Spleen (tissue), 11 donors: ENCODE data around the gene RCSD1. TPM values are rescaled to one million over a fixed set of nuclear protein-coding genes. Genes with fewer than 3 reads are reported as not detected.

Experiments
- DNase-seq: peaks from one replicate; pipeline ENCODE4 v3.0.0-alpha.2; 2020
- H3K27ac ChIP-seq, 8 donors: fragments of 200-600 bp; sonication (generic) in 7 of 8; 1 replicate in 4 of 8; 2 replicates in 4 of 8; pipeline versions ENCODE4 v1.5.0 to v1.8.0; 2016 to 2021; ENCODE audit warnings: inconsistent platforms in 4 of 8, mild to moderate bottlenecking in 4 of 8, moderate library complexity in 1 of 8
- H3K27me3 ChIP-seq, 7 donors: fragments of 200-600 bp; sonication (generic) in 6 of 7; replicated peaks in 1 of 7; 1 replicate in 4 of 7; 2 replicates in 3 of 7; pipeline versions ENCODE4 v1.5.0 to v1.8.0; 2016 to 2021; ENCODE audit warnings: inconsistent platforms in 3 of 7, mild to moderate bottlenecking in 1 of 7
- H3K36me3 ChIP-seq, 6 donors: fragments of 200-600 bp; sonication (generic) in 5 of 6; 1 replicate in 4 of 6; 2 replicates in 2 of 6; pipeline versions ENCODE4 v1.5.0 to v1.8.0; 2016 to 2021; ENCODE audit warnings: inconsistent platforms in 2 of 6
- H3K4me1 ChIP-seq, 6 donors: fragments of 200-600 bp; sonication (generic) in 5 of 6; 1 replicate in 3 of 6; 2 replicates in 3 of 6; pipeline versions ENCODE4 v1.5.0 to v1.8.0; 2016 to 2021; ENCODE audit warnings: inconsistent platforms in 3 of 6
- H3K4me3 ChIP-seq, 8 donors: fragments of 200-600 bp; sonication (generic) in 7 of 8; 1 replicate in 4 of 8; 2 replicates in 4 of 8; pipeline versions ENCODE4 v1.5.0 to v1.8.0; 2016 to 2021; ENCODE audit warnings: inconsistent platforms in 4 of 8, mild to moderate bottlenecking in 4 of 8, moderate library complexity in 2 of 8
- H3K9me3 ChIP-seq, 8 donors: fragments of 200-600 bp; sonication (generic) in 7 of 8; 1 replicate in 4 of 8; 2 replicates in 4 of 8; pipeline versions ENCODE4 v1.5.0 to v1.8.0; 2016 to 2021; ENCODE audit warnings: inconsistent platforms in 4 of 8
- CTCF ChIP-seq, 11 experiments: fragments of 200-600 bp in 7 of 11; fragments of 450-650 bp in 4 of 11; sonication (generic) in 4 of 11; IDR thresholded peaks in 8 of 11; conservative IDR thresholded peaks in 3 of 11; 1 replicate in 7 of 11; 2 replicates in 4 of 11; pipeline versions ENCODE4 v1.4.0 to v1.8.0; 2016 to 2021; ENCODE audit warnings: antibody characterized with exemption in 11 of 11, inconsistent platforms in 4 of 11, mild to moderate bottlenecking in 1 of 11
- POLR2A ChIP-seq, 3 donors: fragments of 450-650 bp; IDR thresholded peaks; one replicate each; pipeline ENCODE4 v1.5.1; 2017; ENCODE audit warnings: antibody characterized with exemption in 3 of 3, mild to moderate bottlenecking in 1 of 3
- POLR2AphosphoS5 ChIP-seq, 3 donors: sonication (generic); formaldehyde crosslinking; IDR thresholded peaks; one replicate each; pipeline ENCODE4 v1.5.1; 2017; ENCODE audit warnings: antibody characterized with exemption in 3 of 3
- WGBS, 5 donors: extraction: QIAGEN DNeasy Blood & Tissue Kit in 3 of 5; methylation state at CpG; one replicate each; pipeline versions ENCODE4 v1.1.5 to v1.1.7; 2013 to 2018; 5-methylcytosine and 5-hydroxymethylcytosine counted together
- intact Hi-C: fragments of 100-400 bp; cut with DNase I; formaldehyde crosslinking; loops from one replicate; pipeline ENCODE4 v1.15.0; 2023; ENCODE audit warnings: low total_unique reads
- polyA plus RNA-seq, 3 donors: library from polyadenylated mRNA; stranded (reverse); fragments of 200-250 nt; gene quantifications; one replicate each; pipeline ENCODE4 v1.2.1, GENCODE V29; 2013
- total RNA-seq, 7 donors: library from RNA; depleted of rRNA in 3 of 7; stranded (reverse); fragments of >200 nt in 3 of 7; fragmentation: NEBNext Ultra II Directional in 4 of 7; extraction: Animal tissue kit (Norgen Biotek cat#: 25700) in 4 of 7; gene quantifications; one replicate each; pipeline versions ENCODE4 v1.1.0 to v1.2.1, GENCODE V29; 2016 to 2021
- donor health status: healthy with polysubstance abuse.
- donor health status: DM: no; HTN: no; CAD: no; lungs with moderate emphysema.
- donor health status: DM: no; HTN: no; CAD: no.
- donor health status: Bipolar disorder and iron deficiency.
- donor health status: healthy.
- donor health status: DM: no; HTN: no; CAD: no.
- donor health status: DM: yes; HTN: yes; CAD: no.

RCSD1 gene
- total and polyA plus RNA-seq, 10 donors: 58.9 to 144 (median 107) TPM

- Histone ChIP-seq H3K36me3 (no peaks in the 10 kb centered on the region), H3K27ac (peak overlapping the region; percentile 82 to 92 (median 86)), H3K4me1 (peaks cover 30 to 97% (median 71%) of the 10 kb centered on the region in 6 donors), H3K9me3 (peaks cover 0 to 5% (median 0%) of the 10 kb centered on the region in 8 donors), H3K4me3 (peak overlapping the region in 6 of 8 donors; percentile 6 to 55 (median 26)), H3K27me3 (no peaks in the 10 kb centered on the region)
- intact Hi-C loops: no loop called here
- TF ChIP-seq POLR2AphosphoS5 (IDR thresholded peaks at IDR 0.05) (peak in 2 of 3 donors; percentile 70 to 88), CTCF (IDR thresholded peaks at IDR 0.05 in 8 of 11, conservative IDR thresholded peaks at IDR 0.05 in 3 of 11) (no peak), POLR2A (IDR thresholded peaks at IDR 0.05) (no peak)
- peak; percentile 89 for DNase-seq
- WGBS, 5 donors: 5 to 12% (median 10%) methylated on average over 8 of the region's 8 CpGs
These were observed 12.6 kb upstream of the RCSD1 start for GRCh38 chr1:167617153-167618147.

- Histone ChIP-seq H3K4me1 (peaks cover 29 to 98% (median 71%) of the 10 kb centered on the region in 6 donors), H3K27me3 (no peaks in the 10 kb centered on the region), H3K36me3 (no peaks in the 10 kb centered on the region), H3K4me3 (peak overlapping the region in 1 of 8 donors; percentile 55), H3K27ac (peak overlapping the region; percentile 82 to 92 (median 86)), H3K9me3 (peaks cover 0 to 5% (median 0%) of the 10 kb centered on the region in 8 donors)
- peak; percentile 82 for DNase-seq
- intact Hi-C loops: no loop called here
- TF ChIP-seq POLR2A (IDR thresholded peaks at IDR 0.05) (no peak), CTCF (IDR thresholded peaks at IDR 0.05 in 8 of 11, conservative IDR thresholded peaks at IDR 0.05 in 3 of 11) (no peak), POLR2AphosphoS5 (IDR thresholded peaks at IDR 0.05) (no peak)
- 69 to 83% (median 82%) methylated on average over 13 of the region's 13 CpGs for WGBS, 5 donors
These were observed 11.7 kb upstream of the RCSD1 start for GRCh38 chr1:167618366-167618765.

GRCh38 chr1:167618789-167619188 is 11.2 kb upstream of the RCSD1 start:
- Histone ChIP-seq H3K9me3 (peaks cover 0 to 5% (median 0%) of the 10 kb centered on the region in 8 donors), H3K27ac (peak overlapping the region; percentile 82 to 92 (median 86)), H3K27me3 (no peaks in the 10 kb centered on the region), H3K4me1 (peaks cover 29 to 100% (median 72%) of the 10 kb centered on the region in 6 donors), H3K4me3 (peak overlapping the region in 1 of 8 donors; percentile 55), H3K36me3 (no peaks in the 10 kb centered on the region)
- TF ChIP-seq CTCF (IDR thresholded peaks at IDR 0.05 in 8 of 11, conservative IDR thresholded peaks at IDR 0.05 in 3 of 11) (no peak), POLR2A (IDR thresholded peaks at IDR 0.05) (no peak), POLR2AphosphoS5 (IDR thresholded peaks at IDR 0.05) (no peak)
- DNase-seq: no peak
- 65 to 85% (median 72%) methylated on average over 3 of the region's 3 CpGs for WGBS, 5 donors
- intact Hi-C loops: no loop called here

- Histone ChIP-seq H3K4me3 (no peak overlapping the region), H3K9me3 (peaks cover 0 to 3% (median 0%) of the 10 kb centered on the region in 8 donors), H3K36me3 (no peaks in the 10 kb centered on the region), H3K4me1 (peaks cover 29 to 92% (median 72%) of the 10 kb centered on the region in 6 donors), H3K27ac (peak overlapping the region in 5 of 8 donors; percentile 39 to 92 (median 87)), H3K27me3 (no peaks in the 10 kb centered on the region)
- intact Hi-C loops: no loop called here
- WGBS, 5 donors: 57 to 75% (median 72%) methylated on average over 5 of the region's 5 CpGs
- TF ChIP-seq POLR2AphosphoS5 (IDR thresholded peaks at IDR 0.05) (no peak), POLR2A (IDR thresholded peaks at IDR 0.05) (no peak), CTCF (IDR thresholded peaks at IDR 0.05 in 8 of 11, conservative IDR thresholded peaks at IDR 0.05 in 3 of 11) (no peak)
- no peak for DNase-seq
These were observed 10.0 kb upstream of the RCSD1 start for GRCh38 chr1:167620002-167620401.
